ENCODE measurements around the gene FKBP2. TPM values are rescaled to one million over a fixed set of nuclear protein-coding genes. Genes with fewer than 3 reads are reported as not detected.
A peak's percentile ranks its signal among the peaks of the same experiment; 100 is the strongest.

FKBP2 gene
- total and polyA plus RNA-seq, 2 of the 4 experiments (the other 2 are of a cell fraction), result 36.2 to 76.4 TPM

DNA sequence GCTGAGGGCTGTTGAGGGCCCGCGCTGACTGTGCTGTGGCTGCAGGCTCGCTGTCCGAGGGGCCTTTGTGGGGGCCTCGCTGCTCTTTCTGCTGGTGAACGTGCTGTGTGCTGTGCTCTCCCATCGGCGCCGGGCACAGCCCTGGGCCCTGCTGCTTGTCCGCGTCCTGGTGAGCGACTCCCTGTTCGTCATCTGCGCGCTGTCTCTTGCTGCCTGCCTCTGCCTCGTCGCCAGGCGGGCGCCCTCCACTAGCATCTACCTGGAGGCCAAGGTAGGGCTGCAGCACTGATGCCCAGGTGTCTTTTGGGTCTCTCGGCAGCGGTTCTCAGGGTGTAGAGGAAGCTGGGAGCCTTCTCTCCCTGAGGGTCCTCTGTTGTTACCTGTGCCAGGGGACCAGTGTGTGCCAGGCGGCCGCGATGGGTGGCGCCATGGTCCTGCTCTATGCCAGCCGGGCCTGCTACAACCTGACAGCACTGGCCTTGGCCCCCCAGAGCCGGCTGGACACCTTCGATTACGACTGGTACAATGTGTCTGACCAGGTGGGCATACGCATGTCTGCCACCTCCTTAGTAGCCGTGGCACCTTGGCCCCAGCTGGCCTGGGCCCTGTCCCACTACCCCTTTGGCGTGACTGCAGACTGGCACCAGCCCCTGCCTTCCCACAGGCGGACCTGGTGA is 46.9 kb downstream of the FKBP2 start:
- POLR2A ChIA-PET (ENCODE audit: unreplicated experiment), result no interaction called here

More for the DNA sequence above, 46.9 kb downstream of the FKBP2 start:
- ATAC-seq (ENCODE audit: low read depth) (no peak), DNase-seq (no peak)
- intact Hi-C loops (cut with micrococcal nuclease) (no loop called here), in situ Hi-C loops (cut with MboI; ENCODE audit: low sequenced_read_pairs) (no loop called here), dilution Hi-C loops (cut with HindIII; ENCODE audit: low sequenced_read_pairs, unreplicated experiment) (no loop called here)
- Histone ChIP-seq H2BK15ac (ENCODE audit: low read depth, low read length) (no peak overlapping the region), H2BK5ac (ENCODE audit: low read depth, low read length, poor library complexity, severe bottlenecking) (no peak overlapping the region), H3K56ac (ENCODE audit: extremely low read depth, insufficient read depth, low read length) (no peak overlapping the region), H3K9me3 (ENCODE audit: control insufficient read depth, insufficient read depth, low read length) (no peaks in the 10 kb centered on the region), H3K36me3 (ENCODE audit: control insufficient read depth, insufficient read depth, low read length) (no peaks in the 10 kb centered on the region; the same call in 1 of the 2 replicates), H3K4me3 (ENCODE audit: insufficient read depth, low read depth, low read length) (no peak overlapping the region), H3K27me3 (ENCODE audit: control insufficient read depth, insufficient read depth, low read length) (peaks cover 28% of the 10 kb centered on the region), H3K18ac (ENCODE audit: low read depth, low read length) (no peak overlapping the region), H3K79me1 (ENCODE audit: low read depth in 1 of 2, low read length in 2 of 2) (peaks cover 15 to 30% of the 10 kb centered on the region in 2 experiments), H3K23ac (ENCODE audit: low read depth, low read length) (no peak overlapping the region), H4K8ac (ENCODE audit: low read depth in 2 of 2, low read length in 2 of 2) (no peak overlapping the region), H4K91ac (ENCODE audit: insufficient read depth, low read depth, low read length) (no peak overlapping the region), H3K27ac (ENCODE audit: insufficient read depth, low read length) (no peak overlapping the region), H3K4ac (ENCODE audit: low read depth, low read length) (no peak overlapping the region), H3K14ac (replicated peaks; ENCODE audit: low read depth, low read length) (no peak overlapping the region), H4K20me1 (ENCODE audit: insufficient read depth, low read length) (peaks cover 5% of the 10 kb centered on the region; the same call in 1 of the 2 replicates), H2BK120ac (ENCODE audit: low read depth, low read length) (no peak overlapping the region), H3K9ac (ENCODE audit: low read depth, low read length) (no peak overlapping the region), H3K4me2 (ENCODE audit: low read depth, low read length) (no peak overlapping the region), H3K9me1 (ENCODE audit: insufficient read depth, low read length) (peaks cover 5% of the 10 kb centered on the region; the same call in 1 of the 2 replicates), H3K4me1 (ENCODE audit: control insufficient read depth, insufficient read depth, low read length) (peaks cover 11% of the 10 kb centered on the region), H2AFZ (replicated peaks; ENCODE audit: low read length, poor library complexity) (no peak overlapping the region), H2BK20ac (ENCODE audit: low read depth, low read length) (no peak overlapping the region), H2AK9ac (replicated peaks; ENCODE audit: low read depth, low read length, poor library complexity) (peak overlapping the region; percentile 28), H2AK5ac (ENCODE audit: low read depth, low read length) (no peak overlapping the region), H4K5ac (ENCODE audit: low read depth, low read length) (no peak overlapping the region)
- TF ChIP-seq USF2 (IDR thresholded peaks at IDR 0.05; ENCODE audit: low read depth, low read length) (no peak), MAFK (IDR thresholded peaks at IDR 0.05; ENCODE audit: low read depth, low read length) (no peak), RCOR1 (IDR thresholded peaks at IDR 0.05; ENCODE audit: insufficient replicate concordance, low read length) (no peak), RAD21 (IDR thresholded peaks at IDR 0.05; ENCODE audit: low read length) (no peak), CEBPB (IDR thresholded peaks at IDR 0.05; ENCODE audit: low read depth, low read length) (no peak), CHD1 (IDR thresholded peaks at IDR 0.05; ENCODE audit: low read depth, low read length) (no peak)
- CTCF ChIA-PET, result interaction anchor here (0.6 kb wide), 1 partner anchor 30 kb away, joined by 3 read pairs; the partner anchor contains the start of gene PRDX5
- WGBS, 2 experiments (ENCODE audit: extremely low coverage in 2 of 2, insufficient read length in 1 of 2), result 91% methylated on average over 6 of the region's 33 CpGs; no CpG with 5 or more reads in 1 of the 2 experiments
- no TSS peak for BruUV-seq (replicated peaks)
